ENCODE data around the gene ZBTB18.

DNA sequence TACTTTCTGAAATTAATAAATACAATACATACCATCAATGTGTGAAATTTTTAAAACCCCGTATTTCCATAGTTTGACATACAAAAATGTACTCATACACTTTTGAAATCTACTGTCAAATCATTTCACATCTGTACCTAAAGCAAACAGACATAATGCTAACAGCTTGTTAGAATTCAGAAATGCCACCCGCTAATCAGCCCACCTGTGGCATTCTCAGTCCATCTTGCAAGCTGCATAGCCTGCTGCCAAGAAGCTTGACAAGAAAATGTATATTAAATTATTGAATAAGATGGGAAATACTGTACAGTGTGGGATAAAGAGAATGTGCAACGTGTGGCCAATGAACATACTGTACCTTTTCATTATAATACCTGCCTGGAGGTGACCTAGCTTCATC lies 55.1 kb downstream of the ZBTB18 start:
- TF ChIP-seq CTCF (IDR thresholded peaks at IDR 0.05; ENCODE audit: poor library complexity) (no peak), EZH2 (IDR thresholded peaks at IDR 0.05; ENCODE audit: borderline replicate concordance) (no peak)

All from hepatocyte (in vitro differentiated cells).